ENCODE measurements around the gene CGA. TPM values are rescaled to one million over a fixed set of nuclear protein-coding genes. Genes with fewer than 3 reads are reported as not detected.

The CGA gene
- total RNA-seq, 1 donor: not detected

- Histone ChIP-seq H3K4me3 (ENCODE audit: low read length) (no peak overlapping the region), H3K4me1 (ENCODE audit: insufficient read depth, low read length) (peaks cover 7% of the 10 kb centered on the region), H3K9me3 (ENCODE audit: low read depth, low read length) (no peaks in the 10 kb centered on the region), H3K27me3 (ENCODE audit: insufficient read depth, low read length) (peaks cover 5% of the 10 kb centered on the region)
Observed at GRCh38 chr6:87101067-87101466, 6.2 kb upstream of the CGA start.

- Histone ChIP-seq H3K4me3 (ENCODE audit: low read length) (no peak overlapping the region), H3K9me3 (ENCODE audit: low read depth, low read length) (no peaks in the 10 kb centered on the region), H3K27me3 (ENCODE audit: insufficient read depth, low read length) (peaks cover 5% of the 10 kb centered on the region), H3K4me1 (ENCODE audit: insufficient read depth, low read length) (peaks cover 7% of the 10 kb centered on the region)
Observed at GRCh38 chr6:87100216-87100615, 5.3 kb upstream of the CGA start.

GRCh38 chr6:87099472-87099871 is 4.6 kb upstream of the CGA start:
- Histone ChIP-seq H3K4me1 (ENCODE audit: insufficient read depth, low read length) (peaks cover 2% of the 10 kb centered on the region), H3K27me3 (ENCODE audit: insufficient read depth, low read length) (peaks cover 5% of the 10 kb centered on the region), H3K9me3 (ENCODE audit: low read depth, low read length) (no peaks in the 10 kb centered on the region), H3K4me3 (ENCODE audit: low read length) (no peak overlapping the region)

- H3K4me3 ChIP-seq (ENCODE audit: low read length): no peak overlapping the region
- no peaks in the 10 kb centered on the region for H3K4me1 ChIP-seq (ENCODE audit: insufficient read depth, low read length)
- peaks cover 5% of the 10 kb centered on the region for H3K27me3 ChIP-seq (ENCODE audit: insufficient read depth, low read length)
- no peaks in the 10 kb centered on the region for H3K9me3 ChIP-seq (ENCODE audit: low read depth, low read length)
Observed at GRCh38 chr6:87094576-87094975, 330 bp downstream of the CGA start.

GRCh38 chr6:87093651-87094050 is 1.3 kb downstream of the CGA start:
- peaks cover 5% of the 10 kb centered on the region for H3K27me3 ChIP-seq (ENCODE audit: insufficient read depth, low read length)
- H3K4me3 ChIP-seq (ENCODE audit: low read length): no peak overlapping the region
- H3K4me1 ChIP-seq (ENCODE audit: insufficient read depth, low read length): no peaks in the 10 kb centered on the region
- no peaks in the 10 kb centered on the region for H3K9me3 ChIP-seq (ENCODE audit: low read depth, low read length)

GRCh38 chr6:87093199-87093598 is 1.7 kb downstream of the CGA start:
- H3K9me3 ChIP-seq (ENCODE audit: low read depth, low read length): no peaks in the 10 kb centered on the region
- no peaks in the 10 kb centered on the region for H3K4me1 ChIP-seq (ENCODE audit: insufficient read depth, low read length)
- no peak overlapping the region for H3K4me3 ChIP-seq (ENCODE audit: low read length)
- H3K27me3 ChIP-seq (ENCODE audit: insufficient read depth, low read length): peaks cover 5% of the 10 kb centered on the region

GRCh38 chr6:87092435-87092834 is 2.5 kb downstream of the CGA start:
- Histone ChIP-seq H3K27me3 (ENCODE audit: insufficient read depth, low read length) (peaks cover 5% of the 10 kb centered on the region), H3K4me3 (ENCODE audit: low read length) (no peak overlapping the region), H3K4me1 (ENCODE audit: insufficient read depth, low read length) (no peaks in the 10 kb centered on the region), H3K9me3 (ENCODE audit: low read depth, low read length) (no peaks in the 10 kb centered on the region)

GRCh38 chr6:87089135-87089534 is 5.8 kb downstream of the CGA start:
- H3K9me3 ChIP-seq (ENCODE audit: low read depth, low read length): no peaks in the 10 kb centered on the region
- H3K27me3 ChIP-seq (ENCODE audit: insufficient read depth, low read length): peaks cover 4% of the 10 kb centered on the region
- H3K4me1 ChIP-seq (ENCODE audit: insufficient read depth, low read length): no peaks in the 10 kb centered on the region
- no peak overlapping the region for H3K4me3 ChIP-seq (ENCODE audit: low read length)

GRCh38 chr6:87088076-87088475 is 6.8 kb downstream of the CGA start:
- Histone ChIP-seq H3K4me1 (ENCODE audit: insufficient read depth, low read length) (no peaks in the 10 kb centered on the region), H3K4me3 (ENCODE audit: low read length) (no peak overlapping the region), H3K9me3 (ENCODE audit: low read depth, low read length) (no peaks in the 10 kb centered on the region), H3K27me3 (ENCODE audit: insufficient read depth, low read length) (peaks cover 4% of the 10 kb centered on the region)

GRCh38 chr6:87082160-87082721 is 12.7 kb downstream of the CGA start:
- H3K4me3 ChIP-seq (ENCODE audit: low read length): no peak overlapping the region
- peaks cover 4% of the 10 kb centered on the region for H3K27me3 ChIP-seq (ENCODE audit: insufficient read depth, low read length)
- no peaks in the 10 kb centered on the region for H3K9me3 ChIP-seq (ENCODE audit: low read depth, low read length)
- H3K4me1 ChIP-seq (ENCODE audit: insufficient read depth, low read length): no peaks in the 10 kb centered on the region

- no peaks in the 10 kb centered on the region for H3K9me3 ChIP-seq (ENCODE audit: low read depth, low read length)
- H3K4me3 ChIP-seq (ENCODE audit: low read length): no peak overlapping the region
- no peaks in the 10 kb centered on the region for H3K4me1 ChIP-seq (ENCODE audit: insufficient read depth, low read length)
- no peaks in the 10 kb centered on the region for H3K27me3 ChIP-seq (ENCODE audit: insufficient read depth, low read length)
Observed at GRCh38 chr6:87078983-87079616, 15.8 kb downstream of the CGA start.

GRCh38 chr6:87075168-87075567 is 19.7 kb downstream of the CGA start:
- H3K4me3 ChIP-seq (ENCODE audit: low read length): no peak overlapping the region
- H3K27me3 ChIP-seq (ENCODE audit: insufficient read depth, low read length): no peaks in the 10 kb centered on the region
- H3K9me3 ChIP-seq (ENCODE audit: low read depth, low read length): no peaks in the 10 kb centered on the region
- H3K4me1 ChIP-seq (ENCODE audit: insufficient read depth, low read length): no peaks in the 10 kb centered on the region

- H3K27me3 ChIP-seq (ENCODE audit: insufficient read depth, low read length): no peaks in the 10 kb centered on the region
- H3K4me1 ChIP-seq (ENCODE audit: insufficient read depth, low read length): no peaks in the 10 kb centered on the region
- H3K9me3 ChIP-seq (ENCODE audit: low read depth, low read length): no peaks in the 10 kb centered on the region
- no peak overlapping the region for H3K4me3 ChIP-seq (ENCODE audit: low read length)
Observed at GRCh38 chr6:87074101-87074621, 20.7 kb downstream of the CGA start.

GRCh38 chr6:87071683-87072082 is 23.2 kb downstream of the CGA start:
- no peaks in the 10 kb centered on the region for H3K9me3 ChIP-seq (ENCODE audit: low read depth, low read length)
- H3K27me3 ChIP-seq (ENCODE audit: insufficient read depth, low read length): no peaks in the 10 kb centered on the region
- H3K4me1 ChIP-seq (ENCODE audit: insufficient read depth, low read length): no peaks in the 10 kb centered on the region
- H3K4me3 ChIP-seq (ENCODE audit: low read length): no peak overlapping the region

GRCh38 chr6:87070741-87071140 is 24.2 kb downstream of the CGA start:
- Histone ChIP-seq H3K4me3 (ENCODE audit: low read length) (no peak overlapping the region), H3K27me3 (ENCODE audit: insufficient read depth, low read length) (no peaks in the 10 kb centered on the region), H3K4me1 (ENCODE audit: insufficient read depth, low read length) (no peaks in the 10 kb centered on the region), H3K9me3 (ENCODE audit: low read depth, low read length) (no peaks in the 10 kb centered on the region)

GRCh38 chr6:87068795-87069194 is 26.1 kb downstream of the CGA start:
- Histone ChIP-seq H3K4me1 (ENCODE audit: insufficient read depth, low read length) (no peaks in the 10 kb centered on the region), H3K9me3 (ENCODE audit: low read depth, low read length) (no peaks in the 10 kb centered on the region), H3K27me3 (ENCODE audit: insufficient read depth, low read length) (no peaks in the 10 kb centered on the region)

More at GRCh38 chr6:87068795-87069194, 26.1 kb downstream of the CGA start:
- H3K4me3 ChIP-seq (ENCODE audit: low read length): no peak overlapping the region
